HEK293T (cell line): ENCODE measurements around the gene PDE4B.

Experiments
- ARNT ChIP-seq: fragments of 450-650 bp; IDR thresholded peaks from 2 replicates; pipeline ENCODE4 v1.6.1; 2017; ENCODE audit warnings: mild to moderate bottlenecking
- BHLHE40 ChIP-seq: fragments of 450-650 bp; IDR thresholded peaks from 2 replicates; pipeline ENCODE4 v1.6.1; 2016; ENCODE audit warnings: mild to moderate bottlenecking, moderate library complexity, borderline replicate concordance
- CTBP1 ChIP-seq: fragments of 450-650 bp; IDR thresholded peaks from 2 replicates; pipeline ENCODE4 v1.6.1; 2016; ENCODE audit warnings: borderline replicate concordance
- ELF4 ChIP-seq: fragments of 450-650 bp; IDR thresholded peaks from 2 replicates; pipeline ENCODE4 v1.6.1; 2017; ENCODE audit warnings: antibody characterized with exemption
- FOXM1 ChIP-seq: fragments of 450-650 bp; IDR thresholded peaks from 2 replicates; pipeline ENCODE4 v1.6.1; 2017; ENCODE audit warnings: mild to moderate bottlenecking, borderline replicate concordance
- HDGF ChIP-seq: fragments of 450-650 bp; IDR thresholded peaks from 2 replicates; pipeline ENCODE4 v1.6.1; 2017; ENCODE audit warnings: antibody characterized with exemption, borderline replicate concordance
- L3MBTL2 ChIP-seq: fragments of 450-650 bp; conservative IDR thresholded peaks from 2 replicates; pipeline ENCODE4 v1.6.1; 2016; ENCODE audit warnings: mild to moderate bottlenecking
- SUZ12 ChIP-seq: fragments of 450-650 bp; IDR thresholded peaks from 2 replicates; pipeline ENCODE4 v1.6.1; 2016; ENCODE audit warnings: mild to moderate bottlenecking

DNA sequence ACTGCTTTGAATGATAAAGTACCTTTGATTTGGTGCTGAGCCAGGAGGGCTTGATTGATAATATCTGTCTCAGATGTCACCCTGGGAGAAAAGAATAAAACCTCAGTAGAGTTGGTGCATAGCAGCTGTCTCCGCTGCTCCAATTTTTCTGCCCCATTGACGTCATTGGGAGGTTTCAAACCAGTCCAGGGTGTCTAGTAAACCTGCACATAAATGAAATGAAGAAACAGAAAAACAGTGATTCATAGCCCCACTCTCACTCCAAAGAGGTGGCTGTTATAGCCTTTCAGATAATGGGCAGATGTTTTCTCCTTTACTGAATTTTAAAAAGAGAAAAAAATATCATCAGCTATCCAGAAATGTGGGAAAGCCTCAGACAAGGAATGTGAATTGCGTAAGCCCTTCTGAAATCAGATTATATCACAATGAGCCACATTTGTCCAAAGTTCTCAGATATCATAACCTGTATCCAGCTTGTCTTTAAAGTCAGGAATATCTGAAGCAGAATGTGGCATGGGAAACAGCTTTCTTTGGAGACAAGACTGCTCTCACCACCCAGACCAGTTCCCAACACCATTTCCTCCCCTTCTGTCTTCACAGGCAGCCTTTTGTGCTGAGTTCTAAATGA is 390.0 kb downstream of the PDE4B start:
- no peak for TF ChIP-seq ELF4
- no peak for TF ChIP-seq SUZ12
- no peak for TF ChIP-seq CTBP1
- TF ChIP-seq HDGF = no peak
- no peak for TF ChIP-seq BHLHE40
- TF ChIP-seq L3MBTL2 = no peak
- no peak for TF ChIP-seq FOXM1
- no peak for TF ChIP-seq ARNT
